HG03280 (cell line): ENCODE data around the gene NPHP4.

ENCODE experiments used
- ATAC-seq: cut with Tn5 transposase; IDR thresholded peaks from one replicate; pipeline ENCODE4 v1.9.1; 2021; ENCODE audit warnings: mild to moderate bottlenecking, moderate library complexity; ENCODE audit not compliant: unreplicated experiment

Gene NPHP4

DNA sequence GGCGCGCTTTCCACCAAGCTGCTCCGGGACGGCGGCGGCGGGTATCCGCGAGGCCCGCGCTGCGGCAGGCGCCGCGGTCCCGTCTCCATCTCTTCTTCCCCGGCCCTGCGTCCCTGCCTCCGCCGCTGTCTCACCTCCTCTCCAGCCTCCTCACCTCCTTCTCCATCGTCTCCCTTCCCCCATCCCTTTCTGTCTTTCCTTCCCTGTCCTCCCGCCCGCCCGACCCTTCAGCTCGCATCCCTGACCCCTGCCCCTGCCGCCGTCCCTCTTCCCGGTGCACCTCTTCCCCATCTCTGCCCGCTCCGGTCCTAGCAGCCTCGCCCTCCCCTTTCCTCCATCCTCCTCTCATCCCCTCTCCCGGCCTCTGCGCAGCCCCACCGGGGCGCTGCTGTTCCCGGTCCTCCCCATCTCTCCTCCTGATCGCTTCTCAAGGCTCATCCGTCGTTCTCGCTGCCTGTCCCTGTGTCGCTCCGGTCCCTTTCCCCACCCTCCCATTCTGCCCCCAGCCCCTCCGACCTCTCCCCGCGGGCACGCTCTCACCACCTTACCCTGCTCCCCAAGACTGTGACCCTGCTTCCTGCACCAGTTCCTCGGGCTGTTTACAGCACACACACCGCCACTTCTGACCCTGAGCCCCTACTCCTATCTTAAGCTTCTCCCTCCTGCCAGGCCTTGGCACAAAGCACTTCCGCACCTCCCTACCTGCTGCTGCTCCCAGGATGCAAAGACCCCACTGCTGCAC is 760 bp upstream of the NPHP4 start:
- no peak for ATAC-seq

DNA sequence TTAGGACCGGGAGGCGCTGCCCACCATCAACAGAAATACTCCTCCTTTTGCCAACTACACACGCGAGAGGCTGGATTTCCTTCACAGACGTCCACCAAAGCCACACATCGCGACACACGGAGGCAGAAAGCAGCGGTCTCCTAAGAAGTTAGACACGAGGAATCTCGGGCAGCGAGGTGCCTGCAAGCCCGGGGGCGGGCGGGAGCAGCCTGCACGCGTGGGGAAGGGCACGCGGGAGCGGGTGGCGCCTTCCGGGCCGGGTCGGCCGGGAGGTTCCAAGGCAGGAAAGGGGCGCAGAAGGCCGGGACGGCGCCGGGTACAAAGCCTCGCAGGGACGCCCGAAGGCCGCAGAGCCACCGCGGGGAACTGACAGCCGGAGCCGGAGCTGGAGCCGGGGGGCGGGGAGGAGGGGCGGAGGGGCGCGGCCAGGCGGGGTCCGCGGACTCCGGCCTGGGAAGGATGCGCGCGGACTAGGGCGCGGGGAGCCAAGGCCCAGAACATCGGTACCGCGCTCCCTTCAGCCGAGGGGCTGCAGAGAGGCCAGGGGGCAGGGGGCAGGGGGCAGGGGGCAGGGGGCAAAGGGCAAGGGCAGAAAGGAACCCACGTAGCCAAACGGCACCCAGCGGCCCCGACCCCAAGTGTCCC is 722 bp downstream of the NPHP4 start:
- peak; percentile 20 for ATAC-seq

DNA sequence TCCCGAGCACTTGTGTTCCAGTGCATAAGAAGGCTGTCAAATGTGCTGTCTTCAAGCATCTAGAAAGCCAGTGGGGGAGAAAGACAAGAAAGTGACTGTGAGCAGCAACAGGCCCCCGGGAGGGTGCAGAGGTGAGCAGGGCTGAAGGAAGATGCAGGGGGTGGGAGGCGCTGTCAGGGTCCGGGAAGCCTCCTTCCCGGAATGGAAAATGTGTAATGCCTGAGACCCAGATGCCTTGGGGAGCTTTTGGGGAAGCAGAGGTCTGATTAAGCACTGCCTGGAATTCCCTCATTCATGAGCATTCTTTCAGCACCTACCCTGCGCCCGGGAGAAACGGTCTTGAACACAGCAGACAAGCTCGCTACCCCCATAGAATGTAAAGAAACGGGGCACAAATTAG is 1.3 kb downstream of the NPHP4 start:
- no peak for ATAC-seq

DNA sequence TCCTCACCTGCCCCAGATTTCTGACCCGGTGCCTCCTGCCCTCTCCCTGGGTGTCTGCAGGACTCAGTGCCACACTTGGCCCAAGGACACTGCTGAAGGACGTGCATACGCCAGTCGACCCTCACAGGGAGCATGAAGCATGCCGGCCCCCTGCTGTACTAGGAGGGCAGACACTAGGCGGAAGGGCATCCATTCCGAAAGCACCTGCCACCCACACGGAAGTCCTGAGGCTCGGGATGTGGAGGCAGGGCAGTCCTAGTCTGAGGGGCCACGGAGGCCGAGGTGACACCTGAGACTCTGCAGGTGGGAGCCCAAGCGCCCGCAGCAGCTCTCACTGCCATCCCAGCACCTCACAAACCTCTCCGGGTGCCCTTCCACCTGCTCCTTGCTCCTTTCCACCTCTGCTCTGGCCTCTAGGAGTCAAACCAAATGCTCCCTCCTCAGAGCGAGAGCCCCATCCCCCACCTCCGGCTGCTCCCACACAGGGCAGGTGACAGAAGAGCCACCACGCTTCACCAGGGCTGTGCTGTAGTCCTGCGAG is 2.4 kb downstream of the NPHP4 start:
- ATAC-seq: no peak

DNA sequence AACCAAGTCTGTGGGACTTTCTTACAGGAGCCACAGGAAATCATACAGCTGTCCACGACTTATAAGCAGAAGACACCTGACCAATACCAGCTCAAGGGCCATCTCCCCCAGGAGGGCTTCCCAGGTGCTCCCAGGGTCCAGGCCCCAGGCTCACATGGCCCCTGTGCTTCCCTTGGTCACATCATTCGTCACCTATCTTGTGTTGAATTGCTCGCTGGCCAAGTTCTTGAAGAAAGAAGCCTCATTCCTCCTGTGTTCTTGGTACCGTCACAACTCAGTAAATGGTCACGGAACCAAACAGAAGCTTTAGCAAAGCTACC is 3.0 kb downstream of the NPHP4 start:
- ATAC-seq: no peak

DNA sequence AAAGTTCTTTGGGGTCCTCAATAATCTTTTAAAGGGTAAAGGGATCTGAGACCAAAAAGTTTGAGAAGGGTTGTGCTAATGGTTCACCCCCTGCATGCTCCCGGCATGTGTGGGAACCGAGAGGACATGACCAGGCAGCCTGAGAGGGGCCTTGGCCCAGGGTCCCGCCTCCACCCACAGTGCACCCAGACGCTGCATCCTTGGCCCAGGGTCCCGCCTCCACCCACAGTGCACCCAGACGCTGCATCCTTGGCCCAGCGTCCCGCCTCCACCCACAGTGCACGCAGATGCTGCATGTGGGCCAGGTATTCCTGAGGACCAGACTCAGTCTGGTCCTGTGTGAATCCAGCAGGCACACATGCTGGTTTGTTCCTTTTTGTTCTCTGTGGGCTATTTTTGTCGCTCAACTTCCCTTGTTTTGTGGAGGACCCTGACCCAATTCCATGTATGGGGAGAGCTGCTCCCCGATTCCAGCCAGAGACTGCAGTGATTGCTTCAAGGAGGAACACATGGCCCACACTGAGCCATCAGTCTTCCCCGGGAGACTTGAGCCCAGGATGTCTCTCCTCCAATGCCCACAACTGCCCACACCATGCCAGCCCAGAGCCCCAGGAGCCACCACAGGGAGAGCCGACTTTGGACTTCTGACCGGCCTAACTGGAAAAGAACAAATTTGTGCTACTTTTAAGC is 3.5 kb downstream of the NPHP4 start:
- ATAC-seq: no peak

DNA sequence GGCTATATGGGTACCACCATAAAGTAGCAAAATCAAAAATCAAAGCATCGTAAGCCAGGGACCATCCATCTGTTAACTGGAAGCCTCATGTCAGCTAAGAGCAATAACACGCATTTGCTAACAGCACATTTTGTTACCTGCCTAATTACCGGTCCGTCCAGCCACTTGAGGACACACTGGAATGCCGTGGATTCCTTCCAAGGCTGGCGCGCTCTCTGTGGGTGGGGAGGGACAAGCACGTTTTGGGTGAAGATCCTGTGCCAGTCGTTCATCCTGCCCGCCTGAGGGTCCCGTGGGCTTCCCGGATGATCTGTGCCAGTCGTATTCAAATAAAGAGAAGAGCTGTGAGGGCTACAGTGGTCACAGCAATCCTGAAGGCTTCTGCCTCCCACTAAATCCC is 6.2 kb downstream of the NPHP4 start:
- no peak for ATAC-seq

DNA sequence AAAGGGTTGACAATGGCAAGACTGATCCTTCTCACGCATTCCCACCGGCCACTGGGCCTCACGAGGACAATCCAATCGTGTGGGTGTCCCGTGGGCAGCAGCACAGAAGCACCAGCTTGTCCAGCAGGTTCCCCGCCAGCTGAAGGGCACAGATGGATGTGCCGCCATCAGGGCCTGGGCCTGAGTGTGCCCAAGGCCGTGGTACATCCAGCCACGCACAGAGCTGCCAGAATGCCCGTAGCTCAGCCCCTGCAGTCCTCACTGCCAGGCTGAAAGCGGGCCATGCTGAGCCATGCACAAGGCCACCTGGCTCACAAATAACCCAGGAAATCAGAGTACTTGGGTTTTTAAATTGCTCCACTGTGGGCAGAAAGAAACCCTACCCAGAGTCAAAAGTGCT is 7.0 kb downstream of the NPHP4 start:
- no peak for ATAC-seq

DNA sequence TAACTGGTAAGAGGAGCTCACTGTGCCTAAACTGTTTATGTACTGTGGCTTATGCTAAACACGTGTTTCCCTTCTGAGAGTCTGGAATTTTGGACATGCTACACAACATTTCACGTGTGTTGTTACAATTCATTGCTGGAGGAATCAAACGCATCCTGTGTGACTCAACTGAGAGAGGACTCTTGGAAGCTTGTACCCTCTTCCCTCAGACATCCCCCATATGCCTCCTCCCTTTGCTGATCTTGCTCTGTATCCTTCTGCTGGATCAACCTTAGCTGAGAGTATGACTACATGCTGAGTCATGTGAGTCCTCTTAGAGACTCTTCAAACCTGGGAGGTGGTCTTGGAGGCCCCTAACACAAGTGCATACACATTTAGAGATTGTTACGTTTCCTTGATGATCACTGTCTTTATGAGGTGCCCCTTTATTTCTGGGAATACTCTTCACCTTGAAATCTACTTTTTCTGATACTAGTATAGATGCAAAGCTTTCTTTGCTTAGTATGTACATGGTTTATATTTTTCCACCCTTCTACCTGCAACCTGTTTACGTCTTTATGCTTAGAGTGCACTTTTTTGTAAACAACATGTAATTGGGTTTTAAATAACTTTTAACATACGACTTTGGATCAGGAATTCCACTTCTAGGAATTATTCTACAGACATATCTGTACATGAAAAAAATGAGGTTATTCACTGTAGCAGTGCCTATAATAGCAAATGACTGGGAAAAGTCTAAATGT is 8.7 kb downstream of the NPHP4 start:
- ATAC-seq: no peak

DNA sequence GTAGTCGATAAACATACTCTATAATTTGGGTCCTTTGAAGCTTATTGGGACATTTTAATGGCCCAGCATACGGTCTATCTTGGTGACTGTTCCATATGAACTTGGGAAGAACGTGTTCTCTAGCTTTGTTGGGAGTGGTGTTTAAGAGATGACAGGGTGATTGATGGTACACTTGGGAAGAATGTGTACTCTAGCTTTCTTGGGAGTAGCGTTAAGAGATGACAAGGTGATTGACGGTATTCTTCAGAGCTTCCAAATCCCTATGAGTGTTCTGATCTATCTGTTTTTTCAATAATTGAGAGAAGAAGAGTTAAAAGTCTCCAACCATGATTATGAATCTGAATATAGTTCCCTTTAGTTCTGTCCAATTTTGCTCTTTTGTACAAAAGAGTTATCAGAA is 9.4 kb downstream of the NPHP4 start:
- no peak for ATAC-seq

DNA sequence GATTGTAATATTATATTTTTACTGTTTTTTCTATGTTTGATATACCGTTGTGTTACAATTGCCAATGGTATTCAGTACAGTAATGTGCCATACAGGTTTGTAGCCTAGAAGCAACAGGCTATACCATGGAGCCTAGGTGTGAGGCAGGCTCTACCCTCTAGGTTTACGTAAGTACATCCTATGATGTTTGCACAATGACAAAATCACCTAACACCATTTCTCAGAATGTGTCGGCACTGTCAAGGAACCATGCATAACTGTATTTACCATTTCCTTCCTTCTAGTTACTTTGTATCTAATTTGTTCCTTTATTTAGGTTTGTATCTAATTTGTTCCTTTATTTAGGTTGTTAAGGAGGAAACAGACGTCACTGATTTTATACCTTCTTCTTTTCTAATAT is 9.9 kb downstream of the NPHP4 start:
- ATAC-seq: no peak

DNA sequence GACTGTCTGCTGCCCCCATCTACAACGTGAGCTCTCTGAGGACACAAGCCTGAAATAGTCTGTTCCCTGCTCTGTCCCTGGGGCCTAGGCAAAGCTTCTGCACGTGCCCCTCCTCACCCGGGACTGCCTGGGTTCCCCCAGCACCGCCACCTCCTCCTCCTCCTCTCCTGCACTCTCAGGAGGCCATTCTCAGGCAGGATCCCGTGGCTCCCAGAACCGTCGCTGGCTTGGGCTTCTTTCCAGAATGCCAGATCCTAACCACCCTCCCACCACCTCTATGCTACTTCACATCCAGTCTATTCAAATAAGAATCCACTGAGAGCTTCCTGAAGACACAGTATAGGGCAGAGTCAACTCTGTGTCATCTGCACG is 11.2 kb downstream of the NPHP4 start:
- ATAC-seq: no peak

DNA sequence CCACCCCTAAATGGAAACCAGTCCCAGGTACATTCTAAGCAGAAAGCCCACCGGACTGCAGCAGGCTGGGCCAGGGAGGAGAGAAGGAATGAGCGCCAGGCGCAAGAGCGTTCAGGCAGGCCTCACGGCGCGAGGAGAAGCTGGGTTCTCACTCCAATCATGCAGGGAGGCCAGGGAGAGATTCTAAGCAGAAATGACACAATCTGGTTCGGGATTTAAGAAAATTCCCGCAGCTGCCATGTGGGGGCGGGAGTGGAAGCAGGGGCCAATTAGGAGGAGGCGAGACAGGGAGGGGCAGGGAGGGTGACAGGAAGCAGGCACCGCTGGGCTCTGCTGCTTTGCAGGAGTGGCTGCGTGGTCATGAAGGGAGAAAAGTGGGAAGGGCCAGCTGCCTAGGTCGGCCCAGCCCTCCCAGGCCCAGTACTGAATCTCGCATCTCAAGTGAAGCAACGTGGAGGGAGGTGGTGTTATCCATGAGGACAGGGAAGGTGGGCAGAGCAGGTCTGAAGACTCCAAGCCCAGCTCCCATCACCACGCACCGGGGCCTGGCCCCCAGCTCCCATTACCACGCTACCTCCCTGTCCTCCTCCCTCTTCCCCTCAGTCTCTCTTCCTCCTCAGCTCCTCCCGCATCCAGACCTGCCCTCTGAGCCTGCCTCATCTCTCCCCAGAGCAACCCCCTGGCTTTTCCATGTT is 11.8 kb downstream of the NPHP4 start:
- no peak for ATAC-seq

DNA sequence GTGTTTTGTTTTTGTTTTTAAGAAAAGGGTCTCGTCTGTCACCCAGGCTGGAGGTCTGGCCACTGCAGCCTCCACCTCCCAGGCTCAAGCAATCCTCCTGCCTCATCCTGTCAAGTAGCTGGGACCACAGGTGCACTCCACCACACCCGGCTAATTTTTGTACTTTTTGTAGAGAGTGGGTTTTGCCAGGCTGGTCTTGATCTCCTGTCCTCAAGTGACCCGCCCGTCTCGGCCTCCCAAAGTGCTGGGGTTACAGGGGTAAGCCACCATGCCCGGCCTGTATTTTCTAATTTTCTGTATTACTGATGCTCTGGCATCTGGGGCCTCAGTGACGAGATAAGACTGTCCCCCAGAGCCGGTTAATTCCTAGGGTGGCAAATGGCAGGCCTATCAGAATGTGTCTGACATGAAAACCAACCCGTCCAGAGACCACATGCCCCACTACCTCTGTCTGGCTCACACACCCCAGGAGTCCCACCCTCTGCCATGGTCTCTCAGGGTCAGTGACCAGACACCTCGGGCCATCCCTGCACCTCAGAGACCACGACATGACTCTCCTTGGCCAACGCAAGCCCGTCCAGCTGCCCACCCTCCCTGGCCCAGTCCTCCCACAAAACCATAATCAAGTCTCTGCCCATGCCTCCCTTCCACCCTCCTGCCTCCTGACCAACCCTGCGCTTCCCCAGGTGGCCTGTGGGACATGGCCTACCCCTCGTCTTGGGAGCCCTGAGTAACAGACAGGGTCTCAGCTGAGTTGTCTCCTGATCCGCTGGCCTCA is 12.5 kb downstream of the NPHP4 start:
- ATAC-seq: no peak

DNA sequence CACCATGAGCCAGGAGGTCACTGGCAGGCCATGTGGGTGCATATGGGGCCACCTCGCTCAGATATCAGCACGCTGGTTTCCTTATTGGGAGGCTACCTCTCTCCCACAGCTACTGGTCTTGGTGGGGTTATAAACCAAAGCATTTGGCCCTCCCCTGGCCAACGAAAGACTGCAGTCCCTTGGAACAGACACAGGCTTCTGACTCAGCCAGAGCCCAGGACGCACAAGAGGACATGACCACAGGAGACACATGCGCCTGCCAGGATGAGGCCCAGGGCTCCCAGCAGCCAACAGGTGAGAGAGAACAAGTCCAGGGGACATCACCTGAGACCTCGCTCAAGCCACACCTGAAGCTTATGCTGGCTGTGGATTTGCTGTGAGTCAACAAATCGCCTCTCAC is 13.8 kb downstream of the NPHP4 start:
- no peak for ATAC-seq

DNA sequence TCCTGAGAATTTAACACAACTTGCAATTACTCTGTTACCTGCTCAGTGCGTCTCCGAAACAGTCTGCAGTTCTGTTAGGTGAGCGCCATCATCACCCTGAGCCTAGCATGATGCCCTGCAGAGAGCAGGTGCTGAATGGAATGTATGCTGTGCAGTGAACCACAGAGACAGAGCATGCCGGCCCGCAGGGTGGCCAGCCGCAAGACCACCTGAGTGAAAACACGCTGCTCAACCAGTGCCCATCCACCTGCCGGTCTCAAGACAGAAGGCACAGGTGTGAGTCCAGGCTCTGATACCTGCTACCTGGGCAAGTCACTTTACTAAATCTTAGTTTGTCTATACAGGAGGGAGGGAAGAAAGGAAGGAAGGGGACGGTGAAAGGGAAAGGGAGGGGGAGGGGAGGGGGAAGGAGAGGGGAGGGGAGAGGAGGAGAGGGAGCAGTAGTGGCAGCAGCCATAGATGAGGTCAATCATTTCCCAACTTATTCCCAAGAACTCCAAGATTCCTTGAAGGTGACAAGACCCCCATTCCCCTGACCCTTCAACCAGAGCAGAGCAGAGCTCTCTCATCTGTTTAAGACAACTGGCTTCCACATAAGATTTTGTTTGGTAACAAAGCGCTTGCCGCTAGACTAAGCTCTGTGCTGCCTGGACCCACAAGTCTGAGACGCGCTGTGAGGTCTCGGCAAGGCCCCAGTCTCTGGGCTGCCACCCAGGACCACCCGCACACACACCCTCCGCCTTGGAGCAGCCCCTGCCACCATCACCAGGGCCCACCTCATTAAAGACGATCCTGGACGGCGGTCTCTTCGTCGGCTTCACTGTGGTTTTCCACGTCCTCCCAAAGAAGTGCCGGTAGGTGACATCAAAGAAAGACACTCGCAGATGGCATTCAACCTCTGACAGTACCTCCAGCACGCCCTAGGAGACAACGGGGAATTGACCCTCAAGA is 14.5 kb downstream of the NPHP4 start:
- ATAC-seq: no peak

DNA sequence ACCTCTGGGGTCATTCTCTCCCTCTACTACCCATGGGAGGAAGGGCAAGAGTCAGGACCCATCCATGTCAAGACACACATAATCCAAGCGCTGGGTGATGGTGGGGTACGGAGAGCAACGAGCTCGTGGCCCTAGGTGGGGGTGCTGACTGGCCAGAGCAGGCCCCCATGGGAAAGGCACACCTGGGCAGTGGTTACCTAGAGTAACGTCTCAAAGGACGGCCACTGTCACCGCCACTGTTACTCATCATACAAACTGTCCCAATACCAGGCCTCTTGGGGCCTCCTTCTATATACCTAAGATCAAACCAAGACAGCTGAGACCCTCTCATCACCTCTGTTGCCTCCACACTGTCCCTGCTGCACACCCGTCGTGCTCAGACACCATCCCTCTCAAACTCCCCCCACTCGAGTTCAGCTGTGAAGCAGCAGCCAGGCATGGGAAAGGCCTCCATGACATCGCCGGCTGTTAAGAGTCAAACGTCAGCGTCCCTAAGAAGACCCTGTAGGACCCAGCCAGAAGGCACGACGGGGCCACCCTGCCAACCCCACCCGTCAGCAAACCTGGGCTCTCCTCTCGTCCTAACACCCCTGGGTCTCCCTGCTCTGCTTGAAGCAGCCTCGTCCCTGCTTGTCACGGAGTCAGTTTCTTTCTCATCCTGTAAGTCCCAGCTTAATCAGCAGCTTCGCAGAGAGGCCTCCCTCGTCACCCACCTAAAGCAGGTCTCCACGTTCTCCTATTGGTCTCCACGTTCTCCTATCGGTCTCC is 15.3 kb downstream of the NPHP4 start:
- no peak for ATAC-seq

DNA sequence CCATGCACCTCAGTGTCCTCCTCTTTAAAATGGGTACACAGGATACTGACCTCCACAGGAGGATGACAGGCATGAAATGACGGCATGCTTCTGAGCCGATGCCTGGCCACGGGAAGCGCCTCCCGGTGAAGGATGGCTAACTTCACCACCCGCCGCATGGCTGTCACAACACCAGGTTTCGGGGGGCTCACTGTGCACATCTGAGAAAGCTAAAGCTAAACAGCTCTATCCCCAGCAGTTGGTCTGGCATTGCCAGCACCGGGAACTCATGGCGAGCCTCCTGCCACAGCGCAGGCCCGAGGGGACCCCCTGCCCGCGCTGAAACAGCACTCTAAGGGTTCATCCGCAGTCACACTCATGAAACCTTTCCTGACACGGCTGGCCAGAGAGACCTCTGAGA is 16.0 kb downstream of the NPHP4 start:
- no peak for ATAC-seq
